COR-L47 (cell line): ENCODE measurements around the gene GPR75.
"Not testable (repeated sequence)": the region's sequence is repeated elsewhere in the genome, so short reads cannot be mapped to it uniquely, and the experiment has no call there.

ENCODE experiments used
- DNase-seq: peaks from one replicate; lab custom pipeline; 2025; lab: John Stamatoyannopoulos, UW

Gene GPR75

DNA sequence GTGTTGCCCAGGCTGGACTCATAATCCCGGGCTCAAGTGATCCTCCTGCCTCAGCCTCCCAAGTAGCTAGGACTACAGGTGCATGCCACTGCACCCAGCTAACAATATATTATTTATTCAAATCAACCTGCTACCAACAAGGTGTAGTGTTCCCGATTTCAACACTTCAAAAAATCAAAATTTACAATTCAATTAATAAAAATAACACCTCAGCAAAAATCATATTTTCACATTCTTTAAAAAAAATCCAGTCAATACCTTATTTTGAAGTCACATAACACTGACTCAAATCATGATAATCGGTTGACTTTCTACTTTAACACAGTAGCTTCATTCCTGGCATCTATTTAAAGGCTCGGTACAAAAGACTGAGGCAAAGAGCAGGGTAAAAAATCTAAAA, 7.2 kb downstream of the GPR75 start:
- DNase-seq = no peak

DNA sequence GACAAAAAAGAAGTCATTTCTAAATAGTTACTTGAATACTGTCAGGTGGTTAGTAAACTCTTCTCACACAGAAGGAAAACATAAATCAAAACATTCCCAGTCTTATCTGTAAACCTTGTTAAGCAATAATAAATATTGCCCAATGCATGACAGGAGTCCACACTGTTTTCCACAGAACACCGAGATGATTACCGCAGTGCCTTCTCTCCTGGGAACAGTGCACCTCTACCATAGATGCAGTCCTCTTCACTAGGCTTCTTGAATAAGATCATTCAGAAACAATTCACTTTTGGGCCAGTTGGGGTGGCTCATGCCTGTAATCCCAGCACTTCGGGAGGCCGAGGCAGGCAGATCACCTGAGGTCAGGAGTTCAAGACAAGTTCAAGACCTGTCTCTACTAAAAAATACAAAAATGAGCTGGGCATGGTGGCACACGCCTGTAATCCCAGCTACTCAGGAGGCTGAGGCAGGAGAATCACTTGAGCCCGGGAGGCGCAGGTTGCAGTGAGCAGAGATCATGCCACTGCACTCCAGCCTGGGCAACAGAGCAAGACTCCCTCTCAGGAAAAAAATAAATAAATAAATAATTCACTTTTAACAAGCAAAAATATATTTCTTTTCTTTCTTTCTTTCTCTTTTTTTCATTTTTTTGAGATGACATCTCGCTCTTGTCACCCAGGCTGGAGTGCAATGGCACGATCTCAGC, 8.6 kb downstream of the GPR75 start:
- DNase-seq = not testable (repeated sequence)

DNA sequence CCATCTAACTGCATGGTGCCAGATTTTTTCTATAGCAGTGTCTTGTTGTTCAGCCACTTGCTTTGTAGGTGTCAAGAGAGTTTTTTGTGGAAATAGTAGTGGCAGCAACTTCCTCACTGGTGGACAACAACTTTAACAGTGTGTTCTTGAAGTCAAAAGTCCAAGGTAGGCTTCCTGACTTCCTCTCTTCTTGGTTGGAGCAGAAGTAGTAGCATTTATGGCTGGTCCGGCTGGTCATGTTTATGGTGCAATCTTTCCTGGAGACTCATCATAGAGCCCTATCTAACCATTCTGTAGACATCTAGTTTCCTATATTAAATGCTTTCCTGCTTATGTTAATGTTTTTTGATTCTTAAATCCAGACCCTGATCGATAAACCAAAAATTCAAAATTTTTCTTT, 11.7 kb downstream of the GPR75 start:
- no peak for DNase-seq

DNA sequence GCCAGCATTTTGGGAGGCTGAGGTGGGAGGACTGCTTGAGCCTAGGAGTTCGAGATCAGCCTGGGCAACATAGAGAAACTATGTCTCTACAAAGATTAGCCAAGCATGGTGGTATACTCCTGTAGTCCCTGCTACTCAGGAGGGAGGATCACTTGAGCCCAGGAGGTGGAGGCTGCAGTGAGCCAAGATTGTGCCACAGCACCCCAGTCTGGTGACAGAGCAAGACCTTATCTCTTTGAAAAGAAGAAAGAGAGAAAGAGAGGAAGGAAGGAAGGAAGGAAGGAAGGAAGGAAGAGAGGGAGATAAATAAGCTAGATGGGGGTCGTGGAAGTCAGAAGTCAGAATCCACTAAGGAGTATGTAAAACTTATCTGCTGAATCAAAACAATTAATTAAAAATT, 16.2 kb downstream of the GPR75 start:
- no peak for DNase-seq

DNA sequence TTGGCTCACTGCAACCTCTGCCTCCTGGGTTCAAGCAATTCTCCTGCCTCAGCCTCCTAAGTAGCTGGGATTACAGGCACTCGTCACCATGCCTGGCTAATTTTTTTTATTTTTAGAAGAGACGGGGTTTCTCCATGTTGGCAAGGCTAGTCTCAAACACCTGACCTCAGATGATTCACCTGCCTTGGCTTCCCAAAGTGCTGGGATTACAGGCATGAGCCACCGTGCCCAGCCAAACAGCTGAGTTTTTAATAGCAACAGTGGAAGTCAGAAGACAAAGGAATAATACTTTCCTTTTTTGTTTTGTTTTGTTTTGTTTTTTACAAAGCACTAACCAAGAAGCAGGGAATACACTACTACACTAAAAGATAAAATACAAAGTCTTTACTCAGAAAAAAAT, 16.9 kb downstream of the GPR75 start:
- DNase-seq = no peak

DNA sequence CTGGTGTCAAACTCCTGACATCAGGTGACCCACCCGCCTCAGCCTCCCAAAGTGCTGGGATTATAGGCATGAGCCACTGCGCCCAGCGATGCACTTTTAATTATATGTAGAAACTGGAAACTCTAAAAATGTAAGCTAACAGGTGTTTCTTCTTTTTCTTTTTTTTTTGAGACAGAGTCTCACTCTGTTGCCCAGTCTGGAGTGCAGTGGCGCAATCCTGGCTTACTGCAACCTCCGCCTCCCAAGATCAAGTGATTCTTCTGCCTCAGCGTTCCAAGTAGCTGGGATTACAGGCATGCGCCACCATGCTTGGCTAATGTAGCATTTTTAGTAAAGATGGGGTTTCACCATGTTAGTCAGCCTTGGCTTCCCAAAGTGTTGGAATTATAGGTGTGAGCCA, 18.1 kb downstream of the GPR75 start:
- DNase-seq = not testable (repeated sequence)

DNA sequence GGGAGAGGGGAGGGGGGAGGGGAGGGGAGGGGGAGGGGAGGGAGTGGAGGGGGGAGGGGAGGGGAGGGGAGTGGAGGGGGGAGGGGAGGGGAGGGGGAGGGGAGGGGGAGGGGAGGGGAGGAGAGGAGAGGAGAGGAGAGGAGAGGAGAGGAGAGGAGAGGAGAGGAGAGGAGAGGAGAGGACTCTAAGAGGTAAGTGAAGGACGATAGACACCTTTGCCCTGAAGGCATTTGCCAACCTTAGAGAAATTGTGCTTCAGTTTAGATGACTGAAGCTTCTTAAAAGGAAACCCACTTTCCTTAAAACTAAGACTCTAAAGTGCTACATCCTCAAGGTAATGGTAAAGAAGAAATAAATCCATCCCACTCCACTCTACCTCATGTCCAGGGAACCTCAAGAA, 19.2 kb downstream of the GPR75 start:
- no peak for DNase-seq

DNA sequence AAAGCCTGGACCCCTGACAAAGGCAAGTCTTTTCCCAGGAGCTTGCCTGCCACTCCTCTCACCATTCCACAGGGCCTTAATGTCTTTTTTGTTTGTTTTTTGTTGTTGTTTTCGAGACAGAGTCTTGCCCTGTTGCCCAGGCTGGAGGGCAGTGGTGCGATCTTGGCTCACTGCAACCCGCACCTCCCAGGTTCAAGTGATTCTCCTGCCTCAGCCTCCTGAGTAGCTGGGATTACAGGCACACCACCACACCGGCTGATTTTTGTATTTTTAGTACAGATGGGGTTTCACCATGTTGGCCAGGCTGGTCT, 29.8 kb downstream of the GPR75 start:
- DNase-seq = not testable (repeated sequence)

DNA sequence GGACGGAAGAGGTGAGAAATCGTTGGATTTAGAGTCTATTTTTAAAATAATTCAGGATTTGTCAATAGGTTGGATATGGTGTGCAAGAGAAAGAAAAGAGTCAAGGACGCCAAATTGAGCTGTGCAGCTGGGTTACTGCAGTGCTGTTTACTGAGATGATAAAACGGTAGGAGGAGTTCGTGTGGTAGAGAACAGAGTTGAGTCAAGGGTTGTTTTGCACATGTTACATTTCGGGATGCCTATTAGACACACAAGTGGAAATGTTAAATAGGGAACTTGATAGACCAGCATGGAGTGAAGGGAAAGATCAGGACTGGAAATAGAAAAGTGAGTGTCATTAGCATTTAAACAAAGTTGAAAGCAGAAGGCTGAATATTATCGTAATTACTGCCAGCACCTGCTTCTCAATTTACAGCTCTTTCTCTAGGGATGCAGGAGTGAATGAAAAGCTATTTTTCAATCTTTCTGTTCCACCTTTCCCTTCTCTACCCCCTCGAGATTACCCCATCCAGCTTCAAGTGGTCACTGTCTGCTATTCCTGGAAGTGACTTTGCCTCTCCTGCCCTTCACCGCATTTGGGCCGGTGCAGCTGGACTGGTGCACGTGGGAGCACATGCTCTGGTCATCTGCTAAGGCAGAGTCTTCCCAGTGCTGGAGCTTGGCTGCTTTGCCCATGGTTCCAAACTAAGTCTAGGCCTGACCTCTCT, 30.3 kb downstream of the GPR75 start:
- no peak for DNase-seq

DNA sequence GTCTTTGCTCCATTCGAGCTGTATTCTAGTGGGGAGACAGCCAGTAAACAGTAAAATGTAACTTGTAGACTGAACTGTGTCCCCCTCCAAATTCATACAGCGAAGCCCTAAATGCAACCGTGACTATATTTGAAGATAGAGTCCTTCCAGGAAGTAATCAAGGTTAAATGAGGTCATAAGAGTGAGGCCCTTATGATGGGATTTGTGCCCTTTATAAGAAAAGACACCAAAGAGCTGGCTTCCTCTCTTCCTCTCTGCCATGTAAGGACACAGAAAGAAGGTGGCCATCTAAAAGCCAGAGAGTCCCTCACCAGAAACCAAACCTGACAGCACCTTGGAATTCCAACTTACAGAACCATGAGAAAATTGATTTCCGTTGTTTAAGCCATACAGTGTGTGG, 31.4 kb downstream of the GPR75 start:
- no peak for DNase-seq

DNA sequence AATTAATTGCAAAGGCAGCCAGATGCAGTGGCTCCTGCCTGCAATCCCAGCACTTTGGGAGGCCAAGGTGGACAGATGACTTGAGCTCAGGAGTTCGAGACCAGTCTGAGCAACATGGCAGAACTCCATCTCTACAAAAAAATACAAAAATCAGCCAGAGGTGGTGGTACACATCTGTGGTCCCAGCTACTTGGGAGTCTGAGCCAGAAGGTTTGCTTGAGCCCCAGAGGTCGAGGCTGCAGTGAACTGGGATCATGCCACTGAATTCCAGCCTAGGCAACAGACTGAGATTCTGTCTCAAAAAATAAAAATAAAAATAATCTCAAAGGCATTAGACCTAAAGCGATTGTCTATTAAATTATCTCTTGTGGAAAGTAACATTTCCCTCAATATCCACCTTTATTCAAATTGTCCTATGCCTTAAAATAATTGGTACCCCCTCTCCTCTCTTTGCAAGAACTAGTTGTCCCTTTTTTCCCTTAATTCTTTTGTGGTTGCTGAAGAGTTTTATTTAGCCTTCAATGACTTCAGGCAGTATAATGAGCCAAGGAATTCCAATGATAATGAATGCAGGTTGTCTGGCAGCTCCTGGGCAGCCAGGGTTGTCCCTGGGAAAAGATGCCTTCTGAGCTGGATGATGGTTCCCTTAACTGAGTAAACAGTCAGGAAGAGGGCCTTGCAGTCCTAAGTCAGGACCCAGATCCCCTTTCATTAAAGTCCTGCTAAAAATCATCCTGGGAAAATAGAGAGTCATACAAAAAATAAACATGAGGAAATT, 32.2 kb downstream of the GPR75 start:
- no peak for DNase-seq

DNA sequence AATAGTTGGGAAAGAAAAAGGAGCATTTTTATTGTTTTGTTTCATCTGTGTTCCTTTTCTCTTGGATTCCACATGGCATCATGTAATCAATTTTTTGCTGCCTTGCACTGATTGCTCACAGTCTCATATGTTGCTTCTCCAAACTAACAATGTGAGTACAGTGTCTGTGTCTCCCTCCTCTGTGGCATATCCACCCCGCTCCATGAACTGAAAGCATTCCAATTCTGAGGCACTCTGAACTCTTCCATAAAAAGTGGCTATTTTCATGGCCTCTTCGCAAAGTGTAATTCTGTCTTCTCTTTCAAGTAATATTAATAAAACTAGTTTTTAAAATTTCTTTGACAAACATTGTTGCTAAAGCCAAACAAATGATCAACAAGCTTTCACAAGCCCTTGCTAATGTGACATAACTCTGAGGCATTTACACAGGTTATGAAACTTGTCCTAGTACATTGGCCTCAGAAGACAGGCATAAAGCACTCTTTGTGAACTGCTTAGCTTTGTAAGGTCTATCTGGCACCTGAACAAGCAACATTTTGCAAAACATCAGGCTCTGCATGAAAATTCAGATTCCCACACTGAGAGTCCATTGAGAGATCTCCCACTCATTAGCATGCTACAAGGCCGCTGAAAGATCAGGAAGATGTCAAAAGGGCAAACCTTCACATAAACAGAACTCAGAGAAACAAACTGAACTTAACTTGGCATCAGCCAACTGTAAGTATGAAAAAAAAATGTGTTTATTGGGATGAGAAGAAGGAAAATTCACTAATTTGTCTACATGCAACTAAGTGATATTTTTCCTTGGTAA, 33.0 kb downstream of the GPR75 start:
- DNase-seq = no peak

DNA sequence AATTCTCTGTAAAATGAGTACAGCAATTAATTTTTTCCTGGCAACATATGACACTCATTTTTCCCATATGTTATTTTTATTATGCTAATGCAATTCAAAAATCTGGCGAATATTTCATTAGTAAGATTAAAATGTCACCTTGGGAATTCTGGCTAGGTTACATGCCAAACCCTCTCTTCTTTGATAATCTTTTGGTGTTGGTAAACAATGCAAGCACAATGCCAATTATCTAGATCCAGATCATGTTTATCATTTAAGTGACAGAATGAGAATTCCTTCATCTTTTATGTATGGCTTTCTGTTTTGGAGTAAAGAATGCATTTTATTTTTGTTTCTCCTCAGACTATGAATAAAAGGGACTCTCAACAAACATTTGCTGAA, 33.7 kb downstream of the GPR75 start:
- DNase-seq = no peak

DNA sequence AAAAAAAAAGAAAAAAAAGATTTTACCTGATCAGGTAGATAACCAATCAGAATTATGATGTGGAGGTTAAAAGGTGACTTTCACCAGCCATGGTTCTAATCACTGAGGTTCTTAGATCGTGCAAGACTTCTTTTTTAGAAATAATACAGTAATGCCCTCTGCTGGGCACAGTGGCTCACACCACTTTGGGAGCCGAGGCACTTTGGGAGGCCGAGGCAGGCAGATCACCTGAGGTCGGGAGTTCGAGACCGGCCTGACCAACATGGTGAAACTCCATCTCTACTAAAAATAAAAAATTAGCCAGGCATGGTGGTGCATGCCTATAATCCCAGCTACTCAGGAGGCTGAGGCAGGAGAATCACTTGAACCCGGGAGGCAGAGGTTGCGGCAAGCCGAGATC, 36.1 kb downstream of the GPR75 start:
- not testable (repeated sequence) for DNase-seq

DNA sequence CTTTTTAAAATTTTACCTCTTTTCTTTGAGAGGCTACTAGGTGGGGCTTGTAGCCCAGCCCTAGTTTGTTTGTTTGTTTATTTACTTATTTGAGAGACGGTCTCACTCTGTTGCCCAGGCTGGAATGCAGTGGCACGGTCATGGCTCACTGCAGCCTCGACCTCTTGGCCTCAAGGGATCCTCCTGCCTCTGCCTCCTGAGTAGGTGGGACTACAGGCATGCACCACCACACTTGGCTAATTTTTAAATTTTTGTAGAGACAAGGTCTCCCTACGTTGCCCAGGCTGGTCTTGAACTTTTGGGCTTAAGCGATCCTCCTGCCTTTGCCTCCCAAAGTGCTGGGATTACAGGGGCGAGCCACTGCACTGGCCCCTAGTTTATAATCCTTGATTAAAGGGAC, 38.0 kb downstream of the GPR75 start:
- DNase-seq = no peak

DNA sequence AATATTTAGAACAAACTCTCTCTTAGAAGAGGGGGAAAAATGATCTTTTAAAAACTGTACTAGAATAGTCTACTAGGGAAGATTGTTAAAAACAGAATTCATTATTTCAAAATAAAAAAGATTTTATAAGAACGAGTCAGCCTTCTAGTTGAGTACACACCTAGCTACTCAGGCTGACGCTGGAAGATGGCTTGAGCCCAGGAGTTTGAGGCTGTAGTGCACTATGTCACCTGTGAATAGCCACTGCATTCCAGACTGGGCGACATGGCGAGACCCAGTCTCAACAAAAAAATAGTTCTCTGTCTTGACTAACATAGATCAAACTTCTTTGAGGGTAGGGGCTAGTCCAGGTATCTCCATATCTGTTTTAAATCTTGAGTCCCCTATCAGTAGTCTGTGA, 39.1 kb downstream of the GPR75 start:
- no peak for DNase-seq

DNA sequence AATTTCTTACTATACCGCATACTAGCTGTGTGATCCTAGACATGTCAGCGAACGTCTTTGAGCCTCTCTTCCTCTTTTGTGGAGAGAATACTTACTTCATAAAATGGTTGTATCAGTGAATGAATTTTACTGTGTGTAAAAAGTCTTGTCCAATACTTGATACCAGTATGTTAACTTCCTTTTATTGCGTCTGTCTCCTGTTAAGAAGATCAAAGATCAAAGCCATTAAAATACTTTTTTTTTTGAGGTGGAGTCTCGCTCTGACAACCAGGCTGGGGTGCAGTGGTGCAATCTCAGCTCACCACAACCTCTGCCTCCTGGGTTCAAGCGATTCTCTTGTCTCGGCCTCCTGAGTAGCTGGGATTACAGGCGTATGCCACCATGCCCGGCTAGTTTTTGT, 39.7 kb downstream of the GPR75 start:
- no peak for DNase-seq

DNA sequence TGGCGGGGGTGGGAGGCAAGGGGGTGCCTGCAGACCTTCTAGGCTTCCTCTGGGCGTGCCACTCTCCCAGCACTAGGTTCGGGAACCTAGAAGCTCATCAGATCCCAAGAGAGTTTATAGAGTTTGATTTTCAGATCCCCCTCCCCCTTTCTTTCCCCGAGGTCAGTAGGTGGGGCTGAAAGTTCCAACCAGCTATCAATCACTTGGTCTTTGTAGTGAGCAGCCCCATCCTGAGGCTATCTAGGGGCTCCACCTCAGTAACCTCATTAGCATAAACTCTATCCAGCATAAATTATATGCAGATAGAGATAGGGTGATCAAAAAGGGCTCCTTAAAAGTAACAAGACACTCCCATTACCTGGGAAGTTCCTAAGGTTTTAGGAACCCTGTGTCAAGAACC, 40.1 kb downstream of the GPR75 start:
- no peak for DNase-seq

DNA sequence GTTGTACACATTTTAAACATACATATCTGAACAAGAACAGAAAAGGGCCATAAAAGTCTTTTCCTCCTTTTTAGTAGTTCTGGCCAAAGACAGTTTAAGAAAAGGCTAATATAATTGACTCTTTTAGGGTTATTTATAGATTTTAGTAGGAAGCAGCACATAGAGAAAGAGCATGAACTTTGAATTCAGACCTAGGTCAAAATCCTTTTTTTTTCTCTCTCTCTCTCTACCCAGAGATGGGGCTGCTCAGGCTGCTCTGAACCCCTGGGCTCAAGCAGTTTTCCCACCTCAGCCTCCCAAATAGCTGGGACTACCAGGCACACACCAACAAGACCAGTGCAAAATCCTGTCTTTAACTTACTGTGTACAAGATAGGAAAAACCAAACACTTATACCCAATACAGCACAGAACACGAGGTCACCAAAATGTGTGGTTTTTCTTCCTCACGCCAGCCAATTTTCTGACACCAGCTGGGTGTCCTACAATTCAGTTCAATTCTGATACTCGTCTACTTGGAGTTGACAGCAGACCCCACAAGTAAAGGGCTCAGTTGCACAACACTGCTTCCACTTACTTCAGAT, 40.8 kb downstream of the GPR75 start:
- DNase-seq = no peak

DNA sequence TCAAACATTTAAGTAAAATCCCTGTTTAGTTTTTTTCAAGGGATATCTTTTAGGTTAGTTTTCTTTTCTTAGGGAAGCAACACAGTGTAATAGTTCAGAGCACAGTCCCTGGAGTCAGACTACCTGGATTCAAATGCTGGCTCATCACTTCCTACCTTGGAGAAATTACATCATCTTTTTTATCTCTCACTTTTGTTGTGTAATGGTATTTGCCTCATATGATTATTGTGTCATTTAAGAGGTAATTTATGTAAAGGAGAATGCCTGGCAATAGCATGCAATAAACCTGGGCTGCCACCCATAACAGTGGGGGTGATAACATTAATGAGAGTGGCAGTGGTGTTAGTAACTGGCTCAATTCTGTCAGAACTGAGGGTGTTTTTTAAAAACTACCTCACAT, 46.6 kb downstream of the GPR75 start:
- DNase-seq = no peak

DNA sequence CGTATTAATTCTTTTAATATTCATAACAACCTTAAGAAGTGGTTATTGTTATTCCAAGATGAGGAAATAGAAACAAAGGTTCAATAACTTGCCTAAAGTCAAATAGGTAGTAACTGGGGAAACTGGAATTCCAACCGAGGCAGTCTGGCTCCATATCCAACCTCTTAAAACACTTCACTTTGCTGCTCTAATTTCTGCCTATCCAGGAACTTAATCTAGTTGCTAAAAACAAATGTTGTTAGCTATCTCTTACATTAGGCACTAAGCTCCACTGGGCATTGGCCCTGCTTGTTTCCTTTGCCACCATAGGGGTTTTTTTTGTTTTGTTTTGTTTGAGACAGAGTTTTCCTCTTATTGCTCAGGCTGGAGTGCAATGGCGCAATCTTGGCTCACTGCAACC, 48.2 kb downstream of the GPR75 start:
- no peak for DNase-seq
